ENCODE measurements around the gene SLC38A6. TPM values are rescaled to one million over a fixed set of nuclear protein-coding genes. Genes with fewer than 3 reads are reported as not detected.
"Not testable (repeated sequence)": the region's sequence is repeated elsewhere in the genome, so short reads cannot be mapped to it uniquely, and the experiment has no call there.

SLC38A6 gene
- total and polyA plus RNA-seq, 12 donors = 2.6 to 8.9 (median 3.6) TPM

GRCh38 chr14:61065656-61066055 is 84.6 kb downstream of the SLC38A6 start:
- Histone ChIP-seq H3K27me3 (no peaks in the 10 kb centered on the region), H3K9me3 (peaks cover 0 to 6% (median 0%) of the 10 kb centered on the region in 11 donors), H3K4me3 (no peak overlapping the region), H3K27ac (no peak overlapping the region), H3K36me3 (peaks cover 0 to 18% (median 0%) of the 10 kb centered on the region in 9 donors), H3K4me1 (no peaks in the 10 kb centered on the region)
- TF ChIP-seq CTCF (IDR thresholded peaks at IDR 0.05) = no peak
- intact Hi-C loops (cut with DNase I) = no loop called here
- no peak for ATAC-seq
- no peak for DNase-seq

GRCh38 chr14:61072442-61072841 is 91.4 kb downstream of the SLC38A6 start:
- intact Hi-C loops (cut with DNase I); H3K9me3 ChIP-seq; DNase-seq; H3K4me3 ChIP-seq; H3K27me3 ChIP-seq; H3K36me3 ChIP-seq; H3K4me1 ChIP-seq; H3K27ac ChIP-seq; ATAC-seq: not testable (repeated sequence)

GRCh38 chr14:61074852-61075251 is 93.8 kb downstream of the SLC38A6 start:
- peaks cover 0 to 2% (median 0%) of the 10 kb centered on the region in 9 donors for H3K36me3 ChIP-seq
- WGBS, 2 donors = 92 to 97% methylated on average over 3 of the region's 3 CpGs
- H3K4me1 ChIP-seq = no peaks in the 10 kb centered on the region
- H3K4me3 ChIP-seq = no peak overlapping the region
- TF ChIP-seq CTCF (IDR thresholded peaks at IDR 0.05) = no peak
- DNase-seq (no peak), ATAC-seq (no peak)
- no peak overlapping the region for H3K27ac ChIP-seq
- intact Hi-C loops (cut with DNase I) = no loop called here
- no peaks in the 10 kb centered on the region for H3K27me3 ChIP-seq
- peaks cover 0 to 6% (median 0%) of the 10 kb centered on the region in 11 donors for H3K9me3 ChIP-seq

GRCh38 chr14:61076556-61076955 is 95.5 kb downstream of the SLC38A6 start:
- H3K36me3 ChIP-seq = peaks cover 0 to 2% (median 0%) of the 10 kb centered on the region in 9 donors
- H3K27ac ChIP-seq = no peak overlapping the region
- peak in 1 of 8 donors; percentile 54 for ATAC-seq

GRCh38 chr14:61077437-61077836 is 96.4 kb downstream of the SLC38A6 start:
- Histone ChIP-seq H3K27me3 (no peaks in the 10 kb centered on the region), H3K36me3 (peaks cover 0 to 2% (median 0%) of the 10 kb centered on the region in 9 donors), H3K27ac (no peak overlapping the region), H3K4me3 (no peak overlapping the region), H3K4me1 (no peaks in the 10 kb centered on the region), H3K9me3 (no peaks in the 10 kb centered on the region)
- intact Hi-C loops (cut with DNase I) = no loop called here
- no peak for TF ChIP-seq CTCF (IDR thresholded peaks at IDR 0.05)
- no peak for DNase-seq
- no peak for ATAC-seq

More at GRCh38 chr14:61076556-61076955, 95.5 kb downstream of the SLC38A6 start:
- TF ChIP-seq CTCF (IDR thresholded peaks at IDR 0.05) = no peak
- no peaks in the 10 kb centered on the region for H3K9me3 ChIP-seq
- H3K4me3 ChIP-seq = no peak overlapping the region
- intact Hi-C loops (cut with DNase I) = no loop called here
- WGBS, 2 donors = 85 to 87% methylated on average over 2 of the region's 2 CpGs
- H3K4me1 ChIP-seq = no peaks in the 10 kb centered on the region
- no peaks in the 10 kb centered on the region for H3K27me3 ChIP-seq
- no peak for DNase-seq
